A673 (cell line): Measurements from ENCODE around the gene MINK1. TPM values are rescaled to one million over a fixed set of nuclear protein-coding genes. Genes with fewer than 3 reads are reported as not detected.

Experiments
- BruUV-seq: library from RNA; stranded (reverse); fragments of 400-500 nt; replicated peaks from 2 replicates; lab custom pipeline; 2021; lab: Mats Ljungman, UMichigan
- CTCF ChIA-PET: fragments of 300-600 bp; sonication (Branson Sonifier 250); formaldehyde crosslinking; loops from one replicate; lab custom pipeline; 2022; ENCODE audit warnings: antibody characterized with exemption; lab: Charles Lee
- POLR2A ChIA-PET: fragments of 300-600 bp; sonication (Branson Sonifier 250); formaldehyde crosslinking; loops from one replicate; lab custom pipeline; 2022; ENCODE audit warnings: antibody characterized with exemption; ENCODE audit not compliant: low non-redundant PET; lab: Charles Lee
- DNase-seq: peaks from one replicate; pipeline ENCODE4 v3.0.0-alpha.2; 2015; ENCODE audit warnings: low spot score
- H3K27ac ChIP-seq: fragments of 200-600 bp; sonication (generic); 2 replicates; pipeline ENCODE4 v1.5.1; 2016; ENCODE audit warnings: mixed run types, low read depth, mild to moderate bottlenecking, mixed read lengths, antibody characterized with exemption, low read length; ENCODE audit not compliant: poor library complexity, severe bottlenecking
- H3K27me3 ChIP-seq: fragments of 200-600 bp; sonication (generic); replicated peaks from 2 replicates; pipeline ENCODE4 v1.6.1; 2017; ENCODE audit warnings: mixed run types, low read depth, mild to moderate bottlenecking, mixed read lengths, antibody characterized with exemption, low read length; ENCODE audit not compliant: insufficient read depth, poor library complexity
- H3K36me3 ChIP-seq: fragments of 200-600 bp; sonication (generic); 2 replicates; pipeline ENCODE4 v1.6.1; 2016; ENCODE audit warnings: mixed run types, mild to moderate bottlenecking, mixed read lengths, antibody characterized with exemption, low read length; ENCODE audit not compliant: insufficient read depth, poor library complexity, severe bottlenecking
- H3K4me1 ChIP-seq: fragments of 200-600 bp; sonication (generic); 2 replicates; pipeline ENCODE4 v1.6.1; 2017; ENCODE audit warnings: mixed run types, mild to moderate bottlenecking, mixed read lengths, antibody characterized with exemption, low read length; ENCODE audit not compliant: insufficient read depth, poor library complexity, severe bottlenecking
- H3K4me3 ChIP-seq: fragments of 200-600 bp; sonication (generic); 2 replicates; pipeline ENCODE4 v1.5.1; 2016; ENCODE audit warnings: low read depth, mixed run types, mild to moderate bottlenecking, mixed read lengths, low read length; ENCODE audit not compliant: poor library complexity, severe bottlenecking
- H3K9me3 ChIP-seq: fragments of 200-600 bp; sonication (generic); 2 replicates; pipeline ENCODE4 v1.6.1; 2016; ENCODE audit warnings: mixed run types, low read depth, mild to moderate bottlenecking, mixed read lengths, antibody characterized with exemption, low read length; ENCODE audit not compliant: poor library complexity, severe bottlenecking
- EZH2 ChIP-seq: fragments of 200-600 bp; sonication (generic); IDR thresholded peaks from 2 replicates; pipeline ENCODE4 v1.6.1; 2017; ENCODE audit warnings: borderline replicate concordance, low read depth, mild to moderate bottlenecking, mixed read lengths, antibody characterized with exemption, low read length; ENCODE audit not compliant: poor library complexity, severe bottlenecking
- intact Hi-C: fragments of 100-400 bp; cut with micrococcal nuclease; formaldehyde crosslinking; loops from one replicate; pipeline ENCODE4 v1.10.0; 2022; ENCODE audit not compliant: unreplicated experiment
- total RNA-seq: library from RNA; stranded (reverse); gene quantifications from 2 replicates; pipeline ENCODE4 v1.2.3, GENCODE V29; 2021
- TF ChIP-seq, protein P1 (sequence below): fragments of 300-800, 200-600 bp; sonication (generic); conservative IDR thresholded peaks from 2 replicates; pipeline ENCODE4 v1.5.1; 2017; ENCODE audit warnings: low read depth, mild to moderate bottlenecking, antibody characterized with exemption, low read length, moderate library complexity, mixed read lengths

Gene MINK1
- total RNA-seq, 1 experiment from 2014 or later, result 67.7 TPM

GRCh38 chr17:4786516-4786915, 46.6 kb upstream of the MINK1 start:
- DNase-seq, result no peak
- Histone ChIP-seq H3K36me3 (no peaks in the 10 kb centered on the region), H3K4me3 (peak overlapping the region; percentile 41), H3K4me1 (peaks cover 36% of the 10 kb centered on the region), H3K27ac (peak overlapping the region; percentile 86), H3K27me3 (no peaks in the 10 kb centered on the region), H3K9me3 (no peaks in the 10 kb centered on the region)
- intact Hi-C loops, result loop anchor here (2.0 kb wide), 1 partner anchor 102 kb away; no protein-coding TSS in a partner anchor
- BruUV-seq, result no TSS peak
- ChIA-PET POLR2A (interaction anchor here (0.6 kb wide), 1 partner anchor 66 kb away, joined by 6 read pairs; no protein-coding TSS in a partner anchor), CTCF (no interaction called here)
- TF ChIP-seq EZH2, result no peak
- TF ChIP-seq, protein P1, sequence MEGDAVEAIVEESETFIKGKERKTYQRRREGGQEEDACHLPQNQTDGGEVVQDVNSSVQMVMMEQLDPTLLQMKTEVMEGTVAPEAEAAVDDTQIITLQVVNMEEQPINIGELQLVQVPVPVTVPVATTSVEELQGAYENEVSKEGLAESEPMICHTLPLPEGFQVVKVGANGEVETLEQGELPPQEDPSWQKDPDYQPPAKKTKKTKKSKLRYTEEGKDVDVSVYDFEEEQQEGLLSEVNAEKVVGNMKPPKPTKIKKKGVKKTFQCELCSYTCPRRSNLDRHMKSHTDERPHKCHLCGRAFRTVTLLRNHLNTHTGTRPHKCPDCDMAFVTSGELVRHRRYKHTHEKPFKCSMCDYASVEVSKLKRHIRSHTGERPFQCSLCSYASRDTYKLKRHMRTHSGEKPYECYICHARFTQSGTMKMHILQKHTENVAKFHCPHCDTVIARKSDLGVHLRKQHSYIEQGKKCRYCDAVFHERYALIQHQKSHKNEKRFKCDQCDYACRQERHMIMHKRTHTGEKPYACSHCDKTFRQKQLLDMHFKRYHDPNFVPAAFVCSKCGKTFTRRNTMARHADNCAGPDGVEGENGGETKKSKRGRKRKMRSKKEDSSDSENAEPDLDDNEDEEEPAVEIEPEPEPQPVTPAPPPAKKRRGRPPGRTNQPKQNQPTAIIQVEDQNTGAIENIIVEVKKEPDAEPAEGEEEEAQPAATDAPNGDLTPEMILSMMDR, result no peak

GRCh38 chr17:4788159-4788806, 44.9 kb upstream of the MINK1 start:
- CTCF ChIA-PET, result no interaction called here
- no peaks in the 10 kb centered on the region for H3K36me3 ChIP-seq
- H3K4me3 ChIP-seq, result peak overlapping the region; percentile 84
- POLR2A ChIA-PET, result no interaction called here
- TF ChIP-seq, protein P1, result no peak
- BruUV-seq, result no TSS peak
- no peaks in the 10 kb centered on the region for H3K9me3 ChIP-seq
- intact Hi-C loops, result no loop called here
- H3K4me1 ChIP-seq, result peaks cover 36% of the 10 kb centered on the region
- peak overlapping the region; percentile 89 for H3K27ac ChIP-seq
- peak; percentile 27 for DNase-seq
- no peaks in the 10 kb centered on the region for H3K27me3 ChIP-seq

DNA sequence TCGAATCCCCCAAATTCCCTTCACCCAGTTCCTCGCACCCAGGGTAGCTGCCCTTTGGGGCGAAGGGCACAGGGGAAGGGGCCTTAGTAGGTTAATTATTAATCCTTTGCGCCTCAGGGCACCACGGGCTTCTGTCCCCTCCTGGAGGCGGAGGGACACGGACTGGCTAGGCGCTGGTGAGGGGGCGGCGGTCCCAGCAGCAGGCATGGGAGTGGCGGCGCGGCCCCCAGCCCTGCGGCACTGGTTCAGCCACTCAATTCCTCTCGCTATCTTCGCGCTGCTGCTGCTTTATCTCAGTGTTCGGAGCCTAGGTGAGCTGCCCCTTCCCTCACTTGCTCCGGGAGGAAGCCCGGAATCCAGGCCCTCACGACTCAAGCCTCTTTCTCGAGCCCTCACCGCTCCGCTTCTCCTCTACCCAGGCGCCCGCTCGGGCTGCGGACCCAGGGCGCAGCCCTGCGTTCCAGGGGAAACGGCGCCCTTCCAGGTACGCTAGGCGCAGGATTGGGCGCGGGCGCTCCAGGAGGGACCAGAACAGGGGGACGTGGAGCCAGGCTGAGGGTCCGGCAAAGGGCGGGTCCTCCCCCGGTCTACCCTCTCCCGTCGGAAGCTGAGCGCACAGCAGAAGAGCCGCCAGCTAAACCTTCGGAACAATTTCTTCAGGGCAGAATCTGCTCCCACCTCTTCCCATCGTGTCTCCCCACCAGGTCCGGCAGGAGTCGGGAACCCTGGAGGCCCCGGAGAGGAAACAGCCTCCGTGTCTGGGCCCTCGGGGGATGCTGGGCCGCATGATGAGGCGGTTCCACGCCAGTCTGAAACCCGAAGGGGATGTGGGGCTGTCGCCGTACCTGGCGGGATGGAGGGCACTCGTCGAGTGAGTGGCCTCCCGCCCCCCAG, 44.1 kb upstream of the MINK1 start, which contains the start of gene GLTPD2:
TSS of gene GLTPD2 (plus strand) at position 158 of the 894 bp plus-strand sequence. CDS start at position 206, 48 bp downstream.
- peaks cover 36% of the 10 kb centered on the region for H3K4me1 ChIP-seq
- intact Hi-C loops, result no loop called here
- H3K9me3 ChIP-seq, result no peaks in the 10 kb centered on the region
- peak within 1 kb of the TSS; percentile 84 for H3K4me3 ChIP-seq
- BruUV-seq, result no TSS peak
- ChIA-PET POLR2A (no interaction called here), CTCF (interaction anchor here (1.3 to 1.5 kb wide), 3 partner anchors 58 to 79 kb away, joined by 3 to 7 read pairs (median 5); partner anchors contain the start of genes ARRB2 and MED11)
- no peak for DNase-seq
- TF ChIP-seq, protein P1, result no peak
- no peak for TF ChIP-seq EZH2
- H3K27ac ChIP-seq, result peak within 1 kb of the TSS; percentile 89
- no peaks in the 10 kb centered on the region for H3K36me3 ChIP-seq
- H3K27me3 ChIP-seq, result no peaks in the 10 kb centered on the region
